Measurements from ENCODE around the gene HACD1. TPM values are rescaled to one million over a fixed set of nuclear protein-coding genes. Genes with fewer than 3 reads are reported as not detected.
"Not testable (repeated sequence)": the region's sequence is repeated elsewhere in the genome, so short reads cannot be mapped to it uniquely, and the experiment has no call there.

HACD1 gene
- total RNA-seq, 1 donor from 2014 or later, result 1.9 TPM

DNA sequence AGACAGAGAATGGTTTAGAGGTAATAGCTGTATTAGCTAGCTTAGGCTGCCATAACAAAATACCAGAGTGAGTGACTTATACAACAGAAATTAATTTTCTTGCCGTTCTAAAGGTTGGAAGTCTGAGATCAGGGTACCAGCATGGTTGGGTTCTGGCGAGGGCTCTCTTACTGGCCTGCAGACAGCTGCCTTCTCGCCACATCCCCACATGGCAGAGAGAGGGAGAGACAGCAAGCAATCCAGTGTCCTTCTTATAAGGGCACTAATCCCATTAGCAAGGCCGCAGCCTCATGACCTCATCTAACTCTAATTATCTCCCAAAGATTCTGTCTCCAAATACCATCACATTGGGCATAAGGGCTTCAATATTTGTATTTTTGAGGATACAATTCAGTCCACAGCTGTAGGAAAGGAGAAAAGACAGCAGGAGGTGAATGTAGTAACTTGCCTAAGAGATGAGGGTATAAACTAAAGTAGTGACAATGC, 23.2 kb upstream of the HACD1 start:
- Mint-ChIP-seq H3K27ac (no peak overlapping the region), H3K36me3 (peaks cover 10% of the 10 kb centered on the region), H3K27me3 (ENCODE audit: insufficient read depth, low read depth) (peaks cover 2% of the 10 kb centered on the region), H3K4me3 (no peak overlapping the region), H3K9me3 (peaks cover 4% of the 10 kb centered on the region), H3K4me1 (peaks cover 11% of the 10 kb centered on the region)
- no peak overlapping the region for H3K4me2 ChIP-seq
- no peak overlapping the region for H2AFZ ChIP-seq (replicated peaks)
- TF ChIP-seq EZH2 (IDR thresholded peaks at IDR 0.05) (no peak), EZH2phosphoT487 (IDR thresholded peaks at IDR 0.05) (no peak)
- TF ChIP-seq, protein P1, sequence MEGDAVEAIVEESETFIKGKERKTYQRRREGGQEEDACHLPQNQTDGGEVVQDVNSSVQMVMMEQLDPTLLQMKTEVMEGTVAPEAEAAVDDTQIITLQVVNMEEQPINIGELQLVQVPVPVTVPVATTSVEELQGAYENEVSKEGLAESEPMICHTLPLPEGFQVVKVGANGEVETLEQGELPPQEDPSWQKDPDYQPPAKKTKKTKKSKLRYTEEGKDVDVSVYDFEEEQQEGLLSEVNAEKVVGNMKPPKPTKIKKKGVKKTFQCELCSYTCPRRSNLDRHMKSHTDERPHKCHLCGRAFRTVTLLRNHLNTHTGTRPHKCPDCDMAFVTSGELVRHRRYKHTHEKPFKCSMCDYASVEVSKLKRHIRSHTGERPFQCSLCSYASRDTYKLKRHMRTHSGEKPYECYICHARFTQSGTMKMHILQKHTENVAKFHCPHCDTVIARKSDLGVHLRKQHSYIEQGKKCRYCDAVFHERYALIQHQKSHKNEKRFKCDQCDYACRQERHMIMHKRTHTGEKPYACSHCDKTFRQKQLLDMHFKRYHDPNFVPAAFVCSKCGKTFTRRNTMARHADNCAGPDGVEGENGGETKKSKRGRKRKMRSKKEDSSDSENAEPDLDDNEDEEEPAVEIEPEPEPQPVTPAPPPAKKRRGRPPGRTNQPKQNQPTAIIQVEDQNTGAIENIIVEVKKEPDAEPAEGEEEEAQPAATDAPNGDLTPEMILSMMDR (IDR thresholded peaks at IDR 0.05), result no peak
- no peaks in the 10 kb centered on the region for H3K36me3 ChIP-seq
- no peak for DNase-seq (ENCODE audit: low spot score)
- no peaks in the 10 kb centered on the region for H3K27me3 ChIP-seq
- H3K27ac ChIP-seq, result no peak overlapping the region
- peaks cover 8% of the 10 kb centered on the region for H4K20me1 ChIP-seq (ENCODE audit: low read depth)
- no peak overlapping the region for H3K9ac ChIP-seq
- peaks cover 42% of the 10 kb centered on the region for H3K79me2 ChIP-seq (ENCODE audit: low read depth)
- H3F3A ChIP-seq (ENCODE audit: low read depth), result peaks cover 10% of the 10 kb centered on the region
- peaks cover 15% of the 10 kb centered on the region for H3K4me1 ChIP-seq
- H3K9me3 ChIP-seq (ENCODE audit: low read depth), result no peaks in the 10 kb centered on the region
- no peak overlapping the region for H3K4me3 ChIP-seq

DNA sequence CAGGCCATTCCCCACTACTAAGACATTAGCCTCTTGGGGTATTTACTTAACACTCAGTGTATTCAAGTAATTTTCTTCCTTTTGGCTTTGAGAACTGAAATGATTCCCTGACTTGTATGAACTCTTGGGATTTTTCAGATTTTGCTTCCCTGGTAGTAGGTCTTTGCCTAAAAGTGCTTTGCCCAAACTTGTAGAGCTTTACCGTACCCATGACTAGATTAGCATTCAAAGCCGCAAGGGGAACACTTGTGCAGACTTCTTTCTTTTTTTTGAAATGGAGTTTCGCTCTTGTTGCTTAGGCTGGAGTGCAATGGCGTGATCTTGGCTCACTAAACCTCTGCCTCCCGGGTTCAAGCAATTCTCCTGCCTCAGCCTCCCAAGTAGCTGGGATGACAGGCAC, 20.7 kb upstream of the HACD1 start:
- TF ChIP-seq EZH2 (IDR thresholded peaks at IDR 0.05) (no peak), EZH2phosphoT487 (IDR thresholded peaks at IDR 0.05) (no peak)
- TF ChIP-seq, protein P1 (IDR thresholded peaks at IDR 0.05), result no peak
- no peaks in the 10 kb centered on the region for H3K27me3 Mint-ChIP-seq (ENCODE audit: insufficient read depth, low read depth)
- H3K27ac Mint-ChIP-seq, result no peak overlapping the region
- H3K36me3 ChIP-seq, result no peaks in the 10 kb centered on the region
- no peak overlapping the region for H3K4me2 ChIP-seq
- H3K9me3 ChIP-seq (ENCODE audit: low read depth), result no peaks in the 10 kb centered on the region
- H3K27me3 ChIP-seq, result no peaks in the 10 kb centered on the region
- H3K4me3 ChIP-seq, result no peak overlapping the region
- DNase-seq (ENCODE audit: low spot score), result no peak
- H3K4me1 Mint-ChIP-seq, result peaks cover under 1% of the 10 kb centered on the region
- H3K27ac ChIP-seq, result no peak overlapping the region
- H3K9me3 Mint-ChIP-seq, result peaks cover 4% of the 10 kb centered on the region
- no peak overlapping the region for H3K9ac ChIP-seq
- H3F3A ChIP-seq (ENCODE audit: low read depth), result no peaks in the 10 kb centered on the region
- peaks cover 7% of the 10 kb centered on the region for H3K4me1 ChIP-seq
- no peak overlapping the region for H2AFZ ChIP-seq (replicated peaks)
- no peaks in the 10 kb centered on the region for H4K20me1 ChIP-seq (ENCODE audit: low read depth)
- H3K36me3 Mint-ChIP-seq, result peaks cover 10% of the 10 kb centered on the region
- peaks cover 21% of the 10 kb centered on the region for H3K79me2 ChIP-seq (ENCODE audit: low read depth)
- no peak overlapping the region for H3K4me3 Mint-ChIP-seq

DNA sequence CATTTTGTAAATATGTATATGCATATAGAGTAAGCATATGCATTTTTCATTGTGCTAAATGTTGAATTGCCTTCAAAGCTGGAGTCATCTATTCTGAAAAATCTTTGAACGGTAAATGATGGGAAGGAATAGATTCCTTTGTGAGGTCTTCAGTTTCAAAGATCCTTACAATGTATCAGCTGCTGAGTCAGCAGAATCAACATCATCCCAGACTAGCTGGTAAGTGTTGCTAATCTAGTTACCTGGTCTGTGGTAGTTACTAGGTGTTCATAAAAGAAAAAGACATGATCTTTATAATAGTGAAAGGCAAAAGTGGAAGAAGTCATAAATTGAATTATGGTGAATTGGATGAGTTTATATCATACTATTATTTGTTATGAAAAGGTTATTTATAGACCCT, 16.2 kb upstream of the HACD1 start:
- H3K9ac ChIP-seq, result no peak overlapping the region
- no peaks in the 10 kb centered on the region for H3F3A ChIP-seq (ENCODE audit: low read depth)
- no peak overlapping the region for H3K4me2 ChIP-seq
- no peak overlapping the region for H3K4me3 ChIP-seq
- Mint-ChIP-seq H3K27ac (no peak overlapping the region), H3K9me3 (no peaks in the 10 kb centered on the region), H3K36me3 (no peaks in the 10 kb centered on the region), H3K4me3 (no peak overlapping the region), H3K27me3 (ENCODE audit: insufficient read depth, low read depth) (no peaks in the 10 kb centered on the region), H3K4me1 (no peaks in the 10 kb centered on the region)
- H3K79me2 ChIP-seq (ENCODE audit: low read depth), result no peaks in the 10 kb centered on the region
- H3K9me3 ChIP-seq (ENCODE audit: low read depth), result no peaks in the 10 kb centered on the region
- TF ChIP-seq EZH2 (IDR thresholded peaks at IDR 0.05) (no peak), EZH2phosphoT487 (IDR thresholded peaks at IDR 0.05) (no peak)
- TF ChIP-seq, protein P1 (IDR thresholded peaks at IDR 0.05), result no peak
- no peaks in the 10 kb centered on the region for H3K4me1 ChIP-seq
- no peak overlapping the region for H3K27ac ChIP-seq
- DNase-seq (ENCODE audit: low spot score), result no peak
- no peaks in the 10 kb centered on the region for H3K36me3 ChIP-seq
- no peak overlapping the region for H2AFZ ChIP-seq (replicated peaks)
- H4K20me1 ChIP-seq (ENCODE audit: low read depth), result no peaks in the 10 kb centered on the region
- no peaks in the 10 kb centered on the region for H3K27me3 ChIP-seq

DNA sequence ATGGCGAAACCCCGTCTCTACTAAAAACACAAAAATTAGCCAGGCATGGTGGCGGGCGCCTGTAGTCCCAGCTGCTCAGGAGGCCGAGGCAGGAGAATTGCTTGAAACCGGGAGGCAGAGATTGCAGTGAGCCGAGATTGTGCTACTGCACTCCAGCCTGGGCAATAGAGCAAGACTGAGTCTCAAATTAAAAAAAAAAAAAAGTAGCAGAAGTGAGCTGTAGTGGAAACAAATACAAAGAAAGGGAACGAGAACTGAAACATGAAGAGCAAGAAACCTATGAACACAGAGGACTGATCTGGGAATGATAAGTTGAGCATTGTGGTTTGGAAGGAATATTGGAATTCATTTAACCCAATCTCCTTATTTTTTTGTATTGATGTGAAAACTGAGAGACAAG, 15.4 kb upstream of the HACD1 start:
- H3K27ac Mint-ChIP-seq; H3K4me3 ChIP-seq; H3K4me3 Mint-ChIP-seq; H3K9me3 Mint-ChIP-seq; H3K79me2 ChIP-seq (ENCODE audit: low read depth); H3K27ac ChIP-seq; H4K20me1 ChIP-seq (ENCODE audit: low read depth); H3K4me1 Mint-ChIP-seq; H3F3A ChIP-seq (ENCODE audit: low read depth); H3K36me3 ChIP-seq; DNase-seq (ENCODE audit: low spot score); H3K4me2 ChIP-seq; H3K4me1 ChIP-seq; H3K36me3 Mint-ChIP-seq; H3K9ac ChIP-seq; H3K9me3 ChIP-seq (ENCODE audit: low read depth); H3K27me3 ChIP-seq; H2AFZ ChIP-seq (replicated peaks); H3K27me3 Mint-ChIP-seq (ENCODE audit: insufficient read depth, low read depth): not testable (repeated sequence)
